Activated B cell treated with CpG ODN at 0.5 μM for 24 hours (primary cell): ENCODE results near the gene HSFX2. TPM values are rescaled to one million over a fixed set of nuclear protein-coding genes. Genes with fewer than 3 reads are reported as not detected.

ENCODE experiments used
- ATAC-seq: fragments of 200-7000 bp; cut with Tn5 transposase; one replicate; pipeline ENCODE4 v1.10.0; 2021; ENCODE audit warnings: low read depth, mild to moderate bottlenecking, moderate library complexity
- CTCF ChIA-PET: fragments of 350-600 bp; sonication (Branson Sonifier 250); formaldehyde crosslinking; loops from one replicate; lab custom pipeline; 2021; ENCODE audit warnings: antibody characterized with exemption; lab: Charles Lee
- POLR2A ChIA-PET: fragments of 350-600 bp; sonication (Branson Sonifier 250); formaldehyde crosslinking; loops from one replicate; lab custom pipeline; 2021; ENCODE audit warnings: antibody characterized with exemption; lab: Charles Lee
- DNase-seq: peaks from one replicate; pipeline ENCODE4 v3.0.0; 2022
- H3K27ac Mint-ChIP-seq: one replicate; pipeline ENCODE4 v1.8.0; 2020; ENCODE audit warnings: mixed read lengths
- H3K27me3 Mint-ChIP-seq: one replicate; pipeline ENCODE4 v1.8.0; 2021; ENCODE audit warnings: mixed read lengths
- H3K36me3 Mint-ChIP-seq: one replicate; pipeline ENCODE4 v1.8.0; 2021; ENCODE audit warnings: low read depth, mixed read lengths
- H3K4me1 Mint-ChIP-seq: one replicate; pipeline ENCODE4 v1.8.0; 2021; ENCODE audit warnings: mixed read lengths
- H3K4me3 Mint-ChIP-seq: one replicate; pipeline ENCODE4 v1.8.0; 2020; ENCODE audit warnings: mild to moderate bottlenecking, mixed read lengths
- H3K9me3 Mint-ChIP-seq: one replicate; pipeline ENCODE4 v1.8.0; 2020; ENCODE audit warnings: mixed read lengths
- CTCF ChIP-seq: fragments of 200-600 bp; IDR thresholded peaks from one replicate; pipeline ENCODE4 v1.8.0; 2022; ENCODE audit warnings: antibody characterized with exemption, mild to moderate bottlenecking
- intact Hi-C: fragments of 100-400 bp; cut with micrococcal nuclease; formaldehyde crosslinking; loops from one replicate; pipeline ENCODE4 v1.15.1; 2024
- total RNA-seq: library from RNA; stranded (reverse); gene quantifications from 2 replicates; pipeline ENCODE4 v1.2.3, GENCODE V29; 2022

The HSFX2 gene
- total RNA-seq, 1 donor from 2014 or later: 0.33 TPM

- H3K36me3 Mint-ChIP-seq: no peaks in the 10 kb centered on the region
- peaks cover 1% of the 10 kb centered on the region for H3K27me3 Mint-ChIP-seq
- intact Hi-C loops: loop anchor here (5.0 to 10.0 kb wide), 6 partner anchors 121 to 1764 kb away; partner anchors contain the start of genes CD99L2, EOLA2, FMR1 and MTMR1
- ATAC-seq: no peak
- H3K4me3 Mint-ChIP-seq: no peak overlapping the region
- no peak for DNase-seq
- ChIA-PET CTCF (no interaction called here), POLR2A (interaction anchor here (1.2 kb wide), 1 partner anchor 128 kb away, joined by 3 read pairs; the partner anchor contains the start of gene IDS)
- no peaks in the 10 kb centered on the region for H3K9me3 Mint-ChIP-seq
- H3K27ac Mint-ChIP-seq: no peak overlapping the region
- no peak for TF ChIP-seq CTCF
- H3K4me1 Mint-ChIP-seq: peaks cover 26% of the 10 kb centered on the region
Observed at GRCh38 chrX:149633511-149633910, 38.4 kb upstream of the HSFX2 start.

GRCh38 chrX:149631234-149632165 lies 36.4 kb upstream of the HSFX2 start, which contains the start of gene TMEM185A:
TSS of gene TMEM185A (minus strand) at chrX:149631792. CDS start at chrX:149631580, 212 bp downstream.
- no peaks in the 10 kb centered on the region for H3K36me3 Mint-ChIP-seq
- peaks cover 26% of the 10 kb centered on the region for H3K4me1 Mint-ChIP-seq
- ATAC-seq (peak; percentile 95), DNase-seq (peak; percentile 64)
- H3K27me3 Mint-ChIP-seq: peaks cover under 1% of the 10 kb centered on the region
- ChIA-PET POLR2A (no interaction called here), CTCF (no interaction called here)
- peak within 1 kb of the TSS; percentile 89 for H3K4me3 Mint-ChIP-seq
- H3K27ac Mint-ChIP-seq: peak within 1 kb of the TSS; percentile 68
- H3K9me3 Mint-ChIP-seq: no peaks in the 10 kb centered on the region
- TF ChIP-seq CTCF: no peak
- intact Hi-C loops: loop anchor here (2.0 to 10.0 kb wide), 7 partner anchors 19 to 1766 kb away; partner anchors contain the start of genes CD99L2, EOLA2, FMR1 and MTMR1

GRCh38 chrX:149630681-149631233 lies 35.6 kb upstream of the HSFX2 start:
- Mint-ChIP-seq H3K36me3 (no peaks in the 10 kb centered on the region), H3K4me1 (peaks cover 26% of the 10 kb centered on the region), H3K9me3 (no peaks in the 10 kb centered on the region), H3K27ac (peak overlapping the region; percentile 68), H3K4me3 (peak overlapping the region; percentile 89), H3K27me3 (no peaks in the 10 kb centered on the region)
- no peak for ATAC-seq
- CTCF ChIA-PET: no interaction called here
- POLR2A ChIA-PET: no interaction called here
- intact Hi-C loops: loop anchor here (2.0 to 10.0 kb wide), 7 partner anchors 18 to 1767 kb away; partner anchors contain the start of genes CD99L2, EOLA2, FMR1 and MTMR1
- no peak for TF ChIP-seq CTCF
- no peak for DNase-seq

- H3K9me3 Mint-ChIP-seq: no peaks in the 10 kb centered on the region
- DNase-seq: no peak
- H3K4me3 Mint-ChIP-seq: peak overlapping the region; percentile 89
- TF ChIP-seq CTCF: no peak
- ChIA-PET POLR2A (no interaction called here), CTCF (no interaction called here)
- intact Hi-C loops: loop anchor here (2.0 to 10.0 kb wide), 7 partner anchors 17 to 1767 kb away; partner anchors contain the start of genes CD99L2, EOLA2, FMR1 and MTMR1
- no peak for ATAC-seq
- H3K27ac Mint-ChIP-seq: no peak overlapping the region
- no peaks in the 10 kb centered on the region for H3K36me3 Mint-ChIP-seq
- no peaks in the 10 kb centered on the region for H3K27me3 Mint-ChIP-seq
- H3K4me1 Mint-ChIP-seq: peaks cover 26% of the 10 kb centered on the region
Observed at GRCh38 chrX:149629730-149630387, 34.7 kb upstream of the HSFX2 start.
